Body of pancreas (tissue), 4 donors: Measurements from ENCODE around the gene ZNF497. TPM values are rescaled to one million over a fixed set of nuclear protein-coding genes. Genes with fewer than 3 reads are reported as not detected.

Experiments used
- ATAC-seq: fragments of 150-250 bp; one replicate; pipeline ENCODE4 v1.9.1; 2016
- DNase-seq, 4 donors: peaks; one replicate each; pipeline ENCODE4 v3.0.0-alpha.2; 2019
- H3K27ac ChIP-seq, 4 donors: fragments of 200-600 bp; sonication (generic); 1 replicate in 3 of 4; 2 replicates in 1 of 4; pipeline versions ENCODE4 v1.5.1 to v1.6.1; 2016 to 2019; ENCODE audit warnings: mild to moderate bottlenecking in 1 of 4, mixed read lengths in 1 of 4, moderate library complexity in 1 of 4
- H3K27me3 ChIP-seq, 2 donors: fragments of 200-600 bp; sonication (generic); one replicate each; pipeline ENCODE4 v1.6.0; 2016; ENCODE audit warnings: mild to moderate bottlenecking in 1 of 2
- H3K36me3 ChIP-seq, 2 donors: fragments of 200-600 bp; sonication (generic); replicated peaks in 1 of 2; 2 replicates each; pipeline ENCODE4 v1.5.1; 2016; ENCODE audit warnings: low read depth in 2 of 2; ENCODE audit not compliant: insufficient read depth in 1 of 2
- H3K4me1 ChIP-seq: fragments of 200-600 bp; sonication (generic); one replicate; pipeline ENCODE4 v1.6.0; 2016
- H3K4me3 ChIP-seq, 2 donors: fragments of 200-600 bp; sonication (generic); 1 replicate in 1 of 2; 2 replicates in 1 of 2; pipeline ENCODE4 v1.5.1; 2016 to 2019
- H3K9me3 ChIP-seq, 3 donors: fragments of 200-600 bp; sonication (generic); 1 replicate in 2 of 3; 2 replicates in 1 of 3; pipeline ENCODE4 v1.5.1; 2016
- CTCF ChIP-seq, 7 experiments: fragments of 450-650 bp in 4 of 7; fragments of 200-600 bp in 3 of 7; sonication (generic) in 3 of 7; IDR thresholded peaks; one replicate each; pipeline ENCODE4 v1.5.1; 2016 to 2019; ENCODE audit warnings: antibody characterized with exemption in 7 of 7
- POLR2A ChIP-seq, 3 donors: fragments of 450-650 bp; IDR thresholded peaks; one replicate each; pipeline ENCODE4 v1.6.1; 2016; ENCODE audit warnings: antibody characterized with exemption in 3 of 3, mild to moderate bottlenecking in 2 of 3
- WGBS, 2 donors: methylation state at CpG; one replicate each; pipeline ENCODE4 v1.1.5; 2017; 5-methylcytosine and 5-hydroxymethylcytosine counted together
- intact Hi-C: fragments of 100-400 bp; cut with DNase I; formaldehyde crosslinking; loops from one replicate; pipeline ENCODE4 v1.15.1; 2023
- total RNA-seq, 2 donors: library from RNA; depleted of rRNA; stranded (reverse); fragments of >200 nt; gene quantifications; one replicate each; pipeline ENCODE4 v1.1.0, GENCODE V29; 2016

ZNF497 gene
- total RNA-seq, 2 donors from 2014 or later, result 4.6 to 4.7 TPM

GRCh38 chr19:58356766-58357480 is 5.6 kb downstream of the ZNF497 start:
- no peak for ATAC-seq
- Histone ChIP-seq H3K4me3 (no peak overlapping the region), H3K27ac (no peak overlapping the region), H3K9me3 (no peaks in the 10 kb centered on the region), H3K36me3 (no peaks in the 10 kb centered on the region), H3K4me1 (peaks cover 6% of the 10 kb centered on the region), H3K27me3 (no peaks in the 10 kb centered on the region)
- intact Hi-C loops, result no loop called here
- WGBS, 2 donors, result 62 to 87% methylated on average over 3 to 75 of the region's 75 CpGs
- DNase-seq, result no peak
- TF ChIP-seq POLR2A (IDR thresholded peaks at IDR 0.05) (no peak), CTCF (IDR thresholded peaks at IDR 0.05) (no peak)

GRCh38 chr19:58355908-58356765 is 6.4 kb downstream of the ZNF497 start:
- no peak for ATAC-seq
- Histone ChIP-seq H3K27me3 (no peaks in the 10 kb centered on the region), H3K27ac (no peak overlapping the region), H3K36me3 (no peaks in the 10 kb centered on the region), H3K4me3 (no peak overlapping the region), H3K9me3 (no peaks in the 10 kb centered on the region), H3K4me1 (no peaks in the 10 kb centered on the region)
- DNase-seq, result no peak
- intact Hi-C loops, result no loop called here
- 56 to 60% methylated on average over 1 to 92 of the region's 94 CpGs for WGBS, 2 donors
- no peak for TF ChIP-seq CTCF (IDR thresholded peaks at IDR 0.05)
- no peak for TF ChIP-seq POLR2A (IDR thresholded peaks at IDR 0.05)

GRCh38 chr19:58355215-58355796 is 7.2 kb downstream of the ZNF497 start:
- Histone ChIP-seq H3K4me3 (no peak overlapping the region), H3K27ac (no peak overlapping the region), H3K27me3 (no peaks in the 10 kb centered on the region), H3K4me1 (peaks cover 6% of the 10 kb centered on the region), H3K36me3 (no peaks in the 10 kb centered on the region), H3K9me3 (no peaks in the 10 kb centered on the region)
- DNase-seq (no peak), ATAC-seq (no peak)
- intact Hi-C loops, result no loop called here
- 83 to 85% methylated on average over 10 of the region's 10 CpGs for WGBS, 2 donors
- TF ChIP-seq POLR2A (IDR thresholded peaks at IDR 0.05), result no peak
- TF ChIP-seq CTCF (IDR thresholded peaks at IDR 0.05), result no peak

- Histone ChIP-seq H3K4me1 (peaks cover 14% of the 10 kb centered on the region), H3K27me3 (no peaks in the 10 kb centered on the region), H3K27ac (no peak overlapping the region), H3K4me3 (no peak overlapping the region), H3K9me3 (no peaks in the 10 kb centered on the region), H3K36me3 (no peaks in the 10 kb centered on the region)
- DNase-seq (no peak), ATAC-seq (no peak)
- TF ChIP-seq CTCF (IDR thresholded peaks at IDR 0.05) (no peak), POLR2A (IDR thresholded peaks at IDR 0.05) (no peak)
- WGBS, 2 donors, result 72 to 77% methylated on average over 5 to 6 of the region's 6 CpGs
- intact Hi-C loops, result no loop called here
Measured at GRCh38 chr19:58354478-58355030, 8.0 kb downstream of the ZNF497 start.
